NCI-H345 (cell line): ENCODE measurements around the gene ECSIT.
"Not testable (repeated sequence)": the region's sequence is repeated elsewhere in the genome, so short reads cannot be mapped to it uniquely, and the experiment has no call there.

Source experiments
- DNase-seq: peaks from one replicate; lab custom pipeline; 2025; lab: John Stamatoyannopoulos, UW

Gene ECSIT

DNA sequence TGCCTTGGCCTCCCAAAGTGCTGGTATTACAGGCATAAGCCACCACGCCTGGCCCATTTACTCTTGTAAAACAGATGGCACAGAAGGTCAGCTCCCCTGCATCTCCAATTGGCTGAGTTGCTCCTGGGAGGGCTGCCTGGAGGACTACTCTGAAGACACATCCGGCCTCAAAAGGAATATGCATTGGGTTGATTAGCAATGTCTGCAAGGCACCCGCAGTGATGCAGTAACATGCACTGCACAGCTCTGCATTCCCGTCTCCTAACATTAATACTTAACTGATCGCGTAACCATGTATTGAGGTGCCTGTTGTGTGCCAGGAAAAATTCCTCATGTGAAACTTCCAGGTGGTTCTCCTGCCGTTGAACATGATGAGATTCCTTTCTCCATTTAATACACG, 53.1 kb downstream of the ECSIT start:
- DNase-seq = no peak

DNA sequence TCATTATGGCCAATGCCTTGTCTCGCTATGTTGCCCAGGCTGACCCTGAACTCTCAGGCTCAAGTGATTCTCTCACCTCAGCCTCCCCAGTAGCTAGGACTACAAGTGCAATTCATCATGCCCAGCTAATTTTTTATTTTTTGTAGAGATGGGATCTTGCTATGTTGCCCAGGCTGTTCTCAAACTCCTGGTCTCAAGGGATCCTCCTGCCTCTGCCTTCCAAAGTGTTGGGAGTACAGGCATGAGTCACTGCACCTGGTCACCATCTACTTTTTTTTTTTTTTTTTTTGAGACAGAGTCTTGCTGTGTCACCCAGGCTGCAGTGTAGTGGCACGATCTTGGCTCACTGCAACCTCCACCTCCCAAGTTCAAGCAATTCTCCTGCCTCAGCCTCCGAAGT, 53.6 kb downstream of the ECSIT start:
- not testable (repeated sequence) for DNase-seq

DNA sequence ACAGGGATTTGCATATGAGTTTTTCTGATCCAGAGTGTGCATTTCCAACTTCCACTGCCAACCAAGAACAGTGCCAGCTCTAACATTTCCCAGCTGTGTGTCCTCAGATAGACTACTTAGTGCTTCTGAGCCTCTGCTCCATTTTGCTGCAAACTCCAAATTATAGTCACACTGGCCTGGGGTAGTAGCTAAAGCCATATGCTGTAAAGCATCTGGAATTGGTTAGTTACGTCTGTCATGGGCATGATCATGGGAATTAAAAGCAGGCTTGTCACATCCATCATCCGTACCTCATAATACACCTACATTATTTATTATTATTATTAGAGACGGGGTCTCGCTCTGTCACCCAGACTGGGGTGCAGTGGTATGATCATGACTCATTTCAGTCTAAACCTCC, 55.2 kb downstream of the ECSIT start:
- DNase-seq = no peak

DNA sequence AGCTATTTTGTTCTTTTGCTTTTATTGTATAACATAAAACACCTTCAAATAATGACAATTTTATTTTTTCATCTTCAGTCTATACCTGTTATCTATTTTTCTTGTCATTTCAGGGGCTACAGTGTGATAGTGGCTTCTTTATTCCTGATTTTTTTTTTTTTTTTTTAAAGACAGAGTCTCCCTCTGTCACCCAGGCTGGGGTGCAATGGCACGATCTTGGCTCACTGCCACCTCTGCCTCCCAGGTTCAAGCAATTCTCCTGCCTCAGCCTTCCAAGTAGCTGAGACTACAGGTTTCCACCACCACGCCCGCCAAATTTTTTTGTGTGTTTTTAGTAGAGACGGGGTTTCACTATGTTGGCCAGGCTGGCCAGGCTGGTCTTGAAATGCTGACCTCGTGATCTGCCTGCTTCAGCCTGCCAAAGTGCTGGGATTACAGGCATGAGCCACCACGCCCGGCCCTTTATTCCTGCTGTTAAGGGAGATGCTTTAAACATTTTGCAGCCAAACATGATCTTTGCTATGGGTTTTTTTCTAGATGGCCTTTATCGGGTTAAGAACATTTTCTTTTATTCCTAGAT, 60.6 kb downstream of the ECSIT start:
- DNase-seq = not testable (repeated sequence)

DNA sequence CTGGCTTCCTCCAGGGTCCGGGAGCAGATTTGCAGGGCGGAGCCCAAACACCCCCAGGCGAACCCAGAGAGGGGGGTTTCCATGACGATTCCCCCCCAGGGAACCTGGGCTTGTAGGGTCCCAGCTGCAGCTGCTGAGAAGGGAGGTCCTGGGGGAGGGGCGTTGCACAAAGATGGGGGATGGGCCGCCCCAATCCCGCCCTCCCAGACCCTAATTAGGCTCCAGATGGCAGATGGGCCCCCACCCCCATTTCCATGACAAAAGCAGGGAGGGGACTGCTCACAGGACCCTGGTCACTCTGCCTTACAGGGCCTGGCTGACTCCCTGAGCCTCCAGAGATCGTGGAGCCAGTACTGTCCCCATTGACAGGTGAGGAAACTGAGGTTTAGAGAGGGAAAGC, 63.3 kb downstream of the ECSIT start:
- DNase-seq = no peak

DNA sequence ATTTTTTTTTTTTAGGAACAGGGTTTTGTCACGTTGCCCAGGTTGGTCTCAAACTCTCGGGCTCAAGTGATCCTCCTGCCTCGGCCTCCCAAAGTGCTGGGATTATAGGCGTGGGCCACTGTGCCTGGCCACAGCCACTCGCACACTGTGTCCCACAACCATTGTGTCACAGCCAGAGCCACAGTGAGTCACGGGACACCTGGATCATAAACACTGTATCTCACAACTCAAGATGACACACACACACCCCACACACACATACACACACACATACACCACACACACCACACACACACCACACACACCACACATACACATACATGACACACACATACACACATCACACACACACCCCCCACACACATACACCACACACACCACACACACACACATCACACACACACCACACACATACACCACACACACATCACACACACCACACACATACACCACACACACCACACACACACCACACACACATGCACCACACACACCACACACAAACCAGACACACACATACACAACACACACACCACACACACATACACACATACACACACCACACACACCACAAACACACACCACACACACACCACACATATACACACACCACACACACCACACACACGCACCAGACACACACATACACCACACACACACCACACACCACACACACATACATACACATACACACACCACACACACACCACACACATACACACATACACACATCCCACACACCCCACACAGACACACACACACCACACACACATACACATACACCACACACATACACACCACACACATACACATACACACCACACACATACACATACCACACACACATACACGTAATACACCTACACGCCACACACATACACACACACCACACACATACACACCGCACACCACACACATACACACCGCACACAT, 64.3 kb downstream of the ECSIT start:
- no peak for DNase-seq

DNA sequence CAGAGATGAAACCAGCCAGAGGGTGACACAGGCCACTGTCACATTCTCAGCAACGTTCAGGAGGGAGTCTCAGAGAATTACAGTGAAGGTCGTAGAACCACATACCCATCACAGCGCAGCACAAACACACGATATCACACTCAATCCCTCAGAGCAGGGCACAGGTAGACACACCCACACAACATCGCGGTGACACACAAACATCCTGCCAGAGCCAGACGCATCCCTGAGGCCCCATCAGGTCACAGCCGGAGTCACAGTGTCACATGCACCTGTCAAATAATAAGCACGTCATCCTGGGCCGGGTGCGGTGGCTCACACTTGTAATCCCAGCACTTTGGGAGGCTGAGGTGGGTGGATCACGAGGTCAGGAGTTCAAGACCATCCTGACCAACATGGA, 65.5 kb downstream of the ECSIT start:
- DNase-seq = no peak

DNA sequence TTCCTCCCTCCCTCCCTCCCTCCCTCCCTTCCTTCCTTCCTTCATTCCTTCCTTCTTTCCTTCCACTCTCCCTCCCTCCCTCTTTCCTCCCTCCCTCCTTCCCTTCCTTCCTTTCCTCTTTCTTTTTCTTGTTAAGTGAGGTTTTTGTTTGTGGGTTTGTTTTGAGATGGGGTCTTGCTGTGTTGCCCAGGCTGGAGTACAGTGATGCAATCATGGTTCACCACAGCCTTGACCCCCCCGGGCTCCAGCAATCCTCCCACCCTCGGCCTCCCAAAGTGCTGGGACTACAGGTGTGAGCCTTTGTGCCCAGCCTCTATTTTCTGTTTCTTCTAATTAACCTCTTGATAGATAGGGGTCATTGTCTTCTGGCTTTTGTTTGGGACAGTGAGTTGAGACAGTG, 67.5 kb downstream of the ECSIT start:
- no peak for DNase-seq

DNA sequence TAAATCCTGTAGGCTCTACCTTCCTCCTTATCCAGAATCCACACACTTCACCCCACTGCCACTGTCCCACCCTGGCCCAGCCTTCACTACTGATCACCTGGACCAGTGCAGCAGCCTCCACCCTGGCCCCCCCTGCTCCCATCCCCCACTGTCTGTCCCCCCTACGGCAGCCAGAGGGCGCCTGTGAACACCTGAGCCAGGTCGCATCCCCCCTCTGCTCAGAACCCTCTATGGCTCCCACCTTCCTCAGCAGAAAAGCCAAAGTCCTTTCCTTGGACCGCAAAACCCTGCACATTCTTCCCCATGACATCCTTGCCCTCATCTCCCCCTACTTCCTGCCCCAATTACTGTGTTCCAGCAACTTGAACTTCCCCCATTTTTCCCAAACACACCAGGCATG, 68.7 kb downstream of the ECSIT start:
- no peak for DNase-seq

DNA sequence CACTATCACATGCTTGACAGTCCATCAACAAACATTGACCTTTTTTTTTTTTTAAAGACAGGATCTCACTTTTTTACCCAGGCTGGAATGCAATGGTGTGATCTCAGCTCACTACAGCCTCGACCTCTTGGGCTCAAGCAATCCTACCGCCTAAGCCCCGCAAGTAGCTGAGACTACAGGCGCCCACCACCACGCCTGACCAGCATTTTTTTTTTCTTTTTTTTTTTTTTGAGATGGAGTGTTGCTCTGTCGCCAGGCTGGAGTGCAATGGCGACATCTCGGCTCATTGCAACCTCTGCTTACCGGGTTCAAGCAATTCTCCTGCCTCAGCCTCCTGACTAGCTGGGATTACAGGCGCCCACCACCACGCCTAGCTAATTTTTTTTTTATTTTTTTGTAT, 70.0 kb downstream of the ECSIT start:
- not testable (repeated sequence) for DNase-seq

DNA sequence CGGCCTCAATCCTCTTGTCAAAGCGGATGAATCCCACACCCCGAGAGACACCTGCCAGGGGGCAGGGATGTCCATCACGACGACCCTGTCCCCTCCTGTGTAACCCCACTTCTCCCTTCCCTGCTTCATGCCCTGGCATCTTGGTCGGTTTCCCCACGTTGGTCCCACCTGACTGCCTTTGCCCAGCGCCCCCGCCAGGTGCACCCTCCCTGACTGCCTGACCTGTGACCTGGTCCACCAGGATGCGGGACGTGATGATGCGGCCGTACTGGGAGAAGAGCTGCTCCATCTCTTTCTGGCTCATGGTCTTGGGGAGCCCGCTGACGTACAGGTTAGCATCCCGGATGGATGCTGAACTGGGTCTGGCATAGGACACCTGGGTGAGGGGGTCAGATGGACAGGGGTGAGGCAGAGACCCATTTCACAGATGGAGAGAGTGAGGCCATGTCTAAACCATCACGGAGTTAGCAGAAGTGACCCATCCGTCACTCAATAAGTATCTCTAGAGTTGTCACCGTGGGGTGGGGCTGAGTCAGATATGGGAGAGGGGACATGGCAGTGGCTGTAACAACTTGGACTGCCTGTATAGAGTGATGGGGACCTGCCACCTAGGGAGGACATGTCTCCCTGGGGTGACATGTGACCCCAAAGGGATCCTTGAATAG, 70.6 kb downstream of the ECSIT start:
- no peak for DNase-seq

DNA sequence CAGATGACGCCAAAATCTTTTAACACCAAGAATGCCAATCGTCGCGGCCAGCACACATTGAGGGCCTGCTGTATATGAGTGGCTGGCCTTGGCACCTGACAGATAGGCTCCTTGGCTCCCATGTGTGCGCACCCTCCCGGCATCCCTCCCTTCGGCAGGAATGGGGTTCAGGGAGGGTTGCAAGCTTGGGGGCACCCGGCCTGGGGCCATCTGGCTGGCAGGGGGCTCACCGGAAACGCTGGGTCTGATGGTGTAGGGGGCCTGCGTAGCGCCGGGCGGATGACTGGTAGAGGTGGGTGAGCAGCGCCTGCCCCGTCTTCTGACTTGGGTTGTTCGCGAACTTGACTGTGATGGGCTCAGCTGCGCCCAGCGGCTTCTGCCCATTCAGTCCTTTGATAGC, 71.1 kb downstream of the ECSIT start:
- DNase-seq = no peak

DNA sequence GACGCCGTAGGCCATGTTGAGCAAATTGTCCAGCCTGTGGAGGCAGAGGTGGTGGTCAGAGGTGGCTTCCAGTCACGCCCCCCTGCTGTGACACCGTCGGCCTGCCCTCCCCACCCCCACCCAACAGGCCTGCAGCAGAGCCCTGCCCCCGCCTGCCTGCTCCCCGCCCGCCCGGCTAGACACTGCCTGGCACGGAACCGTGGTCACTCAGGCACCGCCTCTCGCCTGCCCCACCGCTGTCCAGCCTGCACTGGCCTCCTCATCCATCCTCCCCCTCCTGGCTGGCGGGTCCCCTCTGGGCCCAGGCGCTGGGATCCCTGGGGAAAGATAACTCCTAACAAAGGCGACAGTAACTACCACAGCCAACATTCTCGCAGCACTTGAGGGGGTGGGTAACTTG, 71.8 kb downstream of the ECSIT start:
- DNase-seq = no peak

DNA sequence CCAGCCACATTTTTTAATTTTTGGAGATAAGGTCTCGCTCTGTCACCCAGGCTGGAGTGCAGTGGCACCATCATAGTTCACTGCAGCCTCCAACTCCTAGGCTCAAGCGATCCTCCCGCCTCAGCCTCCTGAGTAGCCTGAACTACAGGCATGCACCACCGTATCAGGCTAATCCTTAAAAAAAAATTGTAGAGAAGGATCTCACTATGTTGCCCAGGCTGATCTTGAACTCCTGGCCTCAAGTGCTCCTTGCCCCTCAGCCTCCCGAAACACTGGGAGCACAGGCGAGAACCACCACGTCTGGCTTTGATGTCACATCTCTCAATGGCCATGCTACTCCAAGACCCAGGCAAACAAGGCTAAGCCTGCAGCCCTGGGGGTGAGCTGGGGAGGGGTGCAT, 72.3 kb downstream of the ECSIT start:
- DNase-seq = no peak
